DOHH2 (cell line): ENCODE data around the gene SLC16A3.

Source experiments
- H3F3A ChIP-seq: fragments of 200-600 bp; sonication (generic), shearing (Covaris generic); 2 replicates; pipeline ENCODE4 v1.6.0; 2016; ENCODE audit warnings: antibody characterized with exemption, mild to moderate bottlenecking; ENCODE audit not compliant: control insufficient read depth, insufficient read depth
- H3K27ac ChIP-seq: fragments of 200-600 bp; sonication (generic); 2 replicates; pipeline ENCODE4 v1.5.1; 2014; ENCODE audit warnings: low read depth, mild to moderate bottlenecking, low read length, moderate library complexity
- H3K27me3 ChIP-seq: fragments of 200-600 bp; sonication (generic); 2 replicates; pipeline ENCODE4 v1.6.1; 2014; ENCODE audit warnings: mild to moderate bottlenecking, low read length, mixed read lengths; ENCODE audit not compliant: control insufficient read depth
- H3K36me3 ChIP-seq: fragments of 200-600 bp; sonication (generic); 2 replicates; pipeline ENCODE4 v1.6.1; 2014; ENCODE audit warnings: mild to moderate bottlenecking, low read length, moderate library complexity, mixed read lengths; ENCODE audit not compliant: control insufficient read depth
- H3K4me1 ChIP-seq: fragments of 200-600 bp; sonication (generic); 2 replicates; pipeline ENCODE4 v1.6.1; 2014; ENCODE audit warnings: mild to moderate bottlenecking, low read length, mixed read lengths; ENCODE audit not compliant: control insufficient read depth
- H3K4me2 ChIP-seq: fragments of 200-600 bp; sonication (generic); 2 replicates; pipeline ENCODE4 v1.6.0; 2014; ENCODE audit warnings: mild to moderate bottlenecking, low read length, moderate library complexity
- H3K4me3 ChIP-seq: fragments of 200-600 bp; sonication (generic); 2 replicates; pipeline ENCODE4 v1.5.1; 2014; ENCODE audit warnings: mild to moderate bottlenecking, low read length, mixed read lengths
- H3K79me2 ChIP-seq: fragments of 200-600 bp; sonication (generic); 2 replicates; pipeline ENCODE4 v1.6.1; 2014; ENCODE audit warnings: mild to moderate bottlenecking, low read length, mixed read lengths; ENCODE audit not compliant: control insufficient read depth
- H3K9me2 ChIP-seq: fragments of 200-600 bp; sonication (generic); replicated peaks from 2 replicates; pipeline ENCODE4 v1.6.1; 2014; ENCODE audit warnings: mild to moderate bottlenecking, low read length, mixed read lengths; ENCODE audit not compliant: control insufficient read depth
- H3K9me3 ChIP-seq: fragments of 200-600 bp; sonication (generic); 2 replicates; pipeline ENCODE4 v1.6.1; 2014; ENCODE audit warnings: antibody characterized with exemption, low read length, mixed read lengths; ENCODE audit not compliant: control insufficient read depth, insufficient read depth
- H4K20me1 ChIP-seq: fragments of 200-600 bp; sonication (generic); 2 replicates; pipeline ENCODE4 v1.6.0; 2014; ENCODE audit warnings: low read depth, mild to moderate bottlenecking, antibody characterized with exemption, low read length, moderate library complexity; ENCODE audit not compliant: control insufficient read depth, insufficient read depth
- EZH2phosphoT487 ChIP-seq: fragments of 200-600 bp; sonication (generic); IDR thresholded peaks from 2 replicates; pipeline ENCODE4 v1.6.1; 2017; ENCODE audit warnings: borderline replicate concordance, mild to moderate bottlenecking, antibody characterized with exemption, low read length, moderate library complexity, mixed read lengths
- TF ChIP-seq, protein P1 (sequence below): fragments of 200-600 bp; sonication (generic); IDR thresholded peaks from one replicate; pipeline ENCODE4 v1.5.1; 2014; ENCODE audit warnings: antibody characterized with exemption, mild to moderate bottlenecking, low read depth, low read length; ENCODE audit not compliant: poor library complexity, severe bottlenecking

The SLC16A3 gene

DNA sequence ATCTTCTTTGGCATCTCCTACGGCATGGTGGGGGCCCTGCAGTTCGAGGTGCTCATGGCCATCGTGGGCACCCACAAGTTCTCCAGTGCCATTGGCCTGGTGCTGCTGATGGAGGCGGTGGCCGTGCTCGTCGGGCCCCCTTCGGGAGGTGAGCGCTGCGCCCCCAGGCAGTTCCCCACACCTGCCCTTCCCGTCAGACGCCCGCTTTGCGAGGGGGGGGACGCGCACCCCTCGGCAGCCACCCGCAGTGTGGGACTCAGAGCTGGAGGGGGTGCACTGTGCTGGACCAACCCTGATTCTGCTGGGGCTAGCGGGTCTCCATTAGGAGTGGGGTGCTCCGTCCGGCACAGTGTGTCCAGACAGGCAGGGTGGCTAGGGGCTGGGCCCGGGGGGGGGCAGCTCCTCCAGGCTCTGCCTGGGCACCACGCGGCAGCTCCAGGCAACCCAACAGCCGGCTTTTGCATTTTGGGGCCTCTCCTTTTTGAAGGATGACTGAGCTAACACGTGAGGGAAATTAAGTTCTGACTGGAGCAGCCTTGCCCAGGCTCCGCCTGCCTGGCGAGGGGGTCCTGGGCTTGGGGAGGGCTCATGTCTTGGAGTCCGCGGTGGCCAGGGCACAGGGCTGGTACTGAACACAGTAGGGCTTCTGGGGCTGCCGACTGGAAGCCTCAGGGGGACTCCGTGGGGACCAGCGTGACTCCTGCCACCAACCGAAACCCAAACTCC is 9.1 kb downstream of the SLC16A3 start:
- peaks cover 29% of the 10 kb centered on the region for H3K27me3 ChIP-seq
- H3K4me2 ChIP-seq = no peak overlapping the region
- H3K9me3 ChIP-seq = no peaks in the 10 kb centered on the region
- TF ChIP-seq EZH2phosphoT487 = no peak
- TF ChIP-seq, protein P1, sequence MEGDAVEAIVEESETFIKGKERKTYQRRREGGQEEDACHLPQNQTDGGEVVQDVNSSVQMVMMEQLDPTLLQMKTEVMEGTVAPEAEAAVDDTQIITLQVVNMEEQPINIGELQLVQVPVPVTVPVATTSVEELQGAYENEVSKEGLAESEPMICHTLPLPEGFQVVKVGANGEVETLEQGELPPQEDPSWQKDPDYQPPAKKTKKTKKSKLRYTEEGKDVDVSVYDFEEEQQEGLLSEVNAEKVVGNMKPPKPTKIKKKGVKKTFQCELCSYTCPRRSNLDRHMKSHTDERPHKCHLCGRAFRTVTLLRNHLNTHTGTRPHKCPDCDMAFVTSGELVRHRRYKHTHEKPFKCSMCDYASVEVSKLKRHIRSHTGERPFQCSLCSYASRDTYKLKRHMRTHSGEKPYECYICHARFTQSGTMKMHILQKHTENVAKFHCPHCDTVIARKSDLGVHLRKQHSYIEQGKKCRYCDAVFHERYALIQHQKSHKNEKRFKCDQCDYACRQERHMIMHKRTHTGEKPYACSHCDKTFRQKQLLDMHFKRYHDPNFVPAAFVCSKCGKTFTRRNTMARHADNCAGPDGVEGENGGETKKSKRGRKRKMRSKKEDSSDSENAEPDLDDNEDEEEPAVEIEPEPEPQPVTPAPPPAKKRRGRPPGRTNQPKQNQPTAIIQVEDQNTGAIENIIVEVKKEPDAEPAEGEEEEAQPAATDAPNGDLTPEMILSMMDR = no peak
- no peaks in the 10 kb centered on the region; the same call in 1 of the 2 replicates for H3K79me2 ChIP-seq
- H3K9me2 ChIP-seq = no peaks in the 10 kb centered on the region
- peaks cover 11% of the 10 kb centered on the region for H4K20me1 ChIP-seq
- H3K27ac ChIP-seq = no peak overlapping the region
- H3K4me3 ChIP-seq = no peak overlapping the region
- H3F3A ChIP-seq = peaks cover 6% of the 10 kb centered on the region
- H3K36me3 ChIP-seq = peaks cover 31% of the 10 kb centered on the region
- peaks cover 32% of the 10 kb centered on the region for H3K4me1 ChIP-seq

GRCh38 chr17:82238472-82239201 is 9.8 kb downstream of the SLC16A3 start:
- no peaks in the 10 kb centered on the region; the same call in 1 of the 2 replicates for H3K79me2 ChIP-seq

DNA sequence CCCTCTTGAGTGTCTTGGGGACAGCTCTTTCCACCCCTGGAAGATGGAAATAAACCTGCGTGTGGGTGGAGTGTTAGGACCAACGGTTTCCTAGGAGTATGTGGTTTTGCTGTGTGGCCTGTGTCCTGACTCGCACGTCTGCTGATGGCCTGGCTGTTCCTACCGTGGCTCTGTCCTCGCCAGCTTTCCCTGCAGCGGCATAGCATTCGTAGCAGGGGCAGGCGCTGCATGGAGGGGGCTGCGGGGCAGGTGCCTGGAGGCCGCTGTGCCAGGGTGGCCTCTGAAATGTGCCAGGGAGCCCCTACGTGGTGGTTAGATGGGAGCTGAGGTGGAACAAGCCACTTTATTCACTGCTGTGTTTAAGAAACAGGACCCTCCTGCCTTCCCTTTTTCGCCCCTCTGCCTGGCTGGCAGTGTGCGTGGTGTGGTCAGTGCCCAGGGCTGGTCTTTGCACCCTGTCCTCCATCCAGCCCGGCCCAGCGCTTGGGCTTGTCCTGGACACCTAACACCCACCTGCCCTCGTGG is 10.6 kb downstream of the SLC16A3 start:
- H3K79me2 ChIP-seq = no peaks in the 10 kb centered on the region; the same call in 1 of the 2 replicates
- TF ChIP-seq EZH2phosphoT487 = no peak
- TF ChIP-seq, protein P1 = no peak
- H3K4me3 ChIP-seq = no peak overlapping the region
- H3K36me3 ChIP-seq = peaks cover 46% of the 10 kb centered on the region
- H3K9me2 ChIP-seq = no peaks in the 10 kb centered on the region
- peaks cover 2% of the 10 kb centered on the region; the same call in 1 of the 2 replicates for H3F3A ChIP-seq
- peaks cover 17% of the 10 kb centered on the region for H3K27me3 ChIP-seq
- H3K27ac ChIP-seq = no peak overlapping the region
- no peak overlapping the region for H3K4me2 ChIP-seq
- peaks cover 18% of the 10 kb centered on the region for H3K4me1 ChIP-seq
- H4K20me1 ChIP-seq = peaks cover 15% of the 10 kb centered on the region; the same call in 1 of the 2 replicates
- no peaks in the 10 kb centered on the region for H3K9me3 ChIP-seq

More at GRCh38 chr17:82238472-82239201, 9.8 kb downstream of the SLC16A3 start:
- no peak for TF ChIP-seq EZH2phosphoT487
- TF ChIP-seq, protein P1 = no peak
- Histone ChIP-seq H3K4me1 (peaks cover 25% of the 10 kb centered on the region), H3K27me3 (peaks cover 23% of the 10 kb centered on the region), H3K9me2 (no peaks in the 10 kb centered on the region), H3K27ac (no peak overlapping the region), H3F3A (peaks cover under 1% of the 10 kb centered on the region), H3K4me2 (peak overlapping the region; percentile 32; the same call in 1 of the 2 replicates), H3K4me3 (no peak overlapping the region), H4K20me1 (peaks cover 11% of the 10 kb centered on the region; the same call in 1 of the 2 replicates), H3K9me3 (no peaks in the 10 kb centered on the region), H3K36me3 (peaks cover 38% of the 10 kb centered on the region)
